H9 (cell line): Measurements from ENCODE around the gene TNFSF13B. TPM values are rescaled to one million over a fixed set of nuclear protein-coding genes. Genes with fewer than 3 reads are reported as not detected.

Experiments used
- DNase-seq: peaks from one replicate; pipeline ENCODE4 v3.0.0-alpha.2; 2017
- H2AFZ ChIP-seq: one replicate; pipeline ENCODE4 v1.6.1; 2013; ENCODE audit warnings: mild to moderate bottlenecking, low read length, control low read depth, moderate library complexity
- H2AK5ac ChIP-seq: 2 replicates; pipeline ENCODE4 v1.6.1; 2013; ENCODE audit warnings: low read length, control low read depth, mixed read lengths; ENCODE audit not compliant: insufficient read length
- H2BK120ac ChIP-seq: one replicate; pipeline ENCODE4 v1.6.1; 2013; ENCODE audit warnings: low read depth, mild to moderate bottlenecking, low read length, control low read depth, inconsistent platforms; ENCODE audit not compliant: poor library complexity, severe bottlenecking
- H2BK12ac ChIP-seq: 2 replicates; pipeline ENCODE4 v1.6.1; 2013; ENCODE audit warnings: low read length, control low read depth, mixed read lengths, low read depth; ENCODE audit not compliant: insufficient read length
- H2BK15ac ChIP-seq: 2 replicates; pipeline ENCODE4 v1.6.1; 2013; ENCODE audit warnings: low read depth, low read length, control low read depth
- H2BK20ac ChIP-seq: one replicate; pipeline ENCODE4 v1.6.1; 2013; ENCODE audit warnings: low read depth, mild to moderate bottlenecking, low read length, control low read depth, inconsistent platforms; ENCODE audit not compliant: poor library complexity, severe bottlenecking
- H2BK5ac ChIP-seq: 2 replicates; pipeline ENCODE4 v1.6.1; 2013; ENCODE audit warnings: low read length, control low read depth, mixed read lengths; ENCODE audit not compliant: insufficient read length
- H3K14ac ChIP-seq: 2 replicates; pipeline ENCODE4 v1.6.1; 2013; ENCODE audit warnings: low read length, control low read depth; ENCODE audit not compliant: insufficient read depth
- H3K18ac ChIP-seq: 2 replicates; pipeline ENCODE4 v1.6.1; 2013; ENCODE audit warnings: low read depth, mild to moderate bottlenecking, mixed read lengths, low read length, control low read depth; ENCODE audit not compliant: insufficient read length
- H3K23ac ChIP-seq: 2 replicates; pipeline ENCODE4 v1.6.1; 2013; ENCODE audit warnings: low read length, control low read depth, mixed read lengths, low read depth; ENCODE audit not compliant: insufficient read length
- H3K23me2 ChIP-seq: 2 replicates; pipeline ENCODE4 v1.6.1; 2013; ENCODE audit warnings: low read depth, mild to moderate bottlenecking, mixed read lengths, low read length, control low read depth; ENCODE audit not compliant: insufficient read length, poor library complexity, severe bottlenecking
- H3K27ac ChIP-seq: 2 replicates; pipeline ENCODE4 v1.5.1; 2013; ENCODE audit warnings: low read length, control low read depth, mixed read lengths, low read depth; ENCODE audit not compliant: insufficient read length
- H3K27me3 ChIP-seq: 2 replicates; pipeline ENCODE4 v1.6.1; 2013; ENCODE audit warnings: low read length, control low read depth, inconsistent platforms; ENCODE audit not compliant: insufficient read depth
- H3K4ac ChIP-seq: 2 replicates; pipeline ENCODE4 v1.6.1; 2013; ENCODE audit warnings: low read depth, mild to moderate bottlenecking, control low read depth, inconsistent platforms, low read length, moderate library complexity
- H3K4me1 ChIP-seq: 2 replicates; pipeline ENCODE4 v1.6.1; 2013; ENCODE audit warnings: low read length, control low read depth, inconsistent platforms; ENCODE audit not compliant: insufficient read depth
- H3K4me2 ChIP-seq: 2 replicates; pipeline ENCODE4 v1.6.1; 2013; ENCODE audit warnings: low read length, control low read depth, mixed read lengths; ENCODE audit not compliant: insufficient read length, insufficient read depth
- H3K56ac ChIP-seq: 2 replicates; pipeline ENCODE4 v1.6.1; 2013; ENCODE audit warnings: low read depth, mild to moderate bottlenecking, mixed read lengths, low read length, control low read depth; ENCODE audit not compliant: insufficient read length
- H3K79me1 ChIP-seq: 2 replicates; pipeline ENCODE4 v1.6.1; 2013; ENCODE audit warnings: low read depth, mild to moderate bottlenecking, moderate library complexity, low read length, control low read depth, inconsistent platforms; ENCODE audit not compliant: insufficient read depth, poor library complexity, severe bottlenecking
- H3K79me2 ChIP-seq: 2 replicates; pipeline ENCODE4 v1.6.1; 2013; ENCODE audit warnings: low read length, control low read depth, inconsistent platforms; ENCODE audit not compliant: insufficient read depth
- H3K9ac ChIP-seq: 2 replicates; pipeline ENCODE4 v1.6.1; 2013; ENCODE audit warnings: low read length, control low read depth, mixed read lengths; ENCODE audit not compliant: insufficient read length; ENCODE audit errors: extremely low read depth
- H3K9me3 ChIP-seq: one replicate; pipeline ENCODE4 v1.6.1; 2013; ENCODE audit warnings: low read depth, low read length, inconsistent platforms; ENCODE audit not compliant: control insufficient read depth
- H3T11ph ChIP-seq: one replicate; pipeline ENCODE4 v1.6.1; 2013; ENCODE audit warnings: mild to moderate bottlenecking, low read length, control low read depth, inconsistent platforms
- H4K20me1 ChIP-seq: one replicate; pipeline ENCODE4 v1.6.1; 2013; ENCODE audit not compliant: control insufficient read depth, insufficient read length, insufficient read depth
- H4K5ac ChIP-seq: 2 replicates; pipeline ENCODE4 v1.6.1; 2013; ENCODE audit warnings: low read depth, mild to moderate bottlenecking, mixed read lengths, low read length, control low read depth; ENCODE audit not compliant: insufficient read length
- H4K8ac ChIP-seq: replicated peaks from 2 replicates; pipeline ENCODE4 v1.6.1; 2013; ENCODE audit warnings: low read length, control low read depth, mixed read lengths, low read depth; ENCODE audit not compliant: insufficient read length
- H4K91ac ChIP-seq: 2 replicates; pipeline ENCODE4 v1.6.1; 2013; ENCODE audit warnings: low read depth, mild to moderate bottlenecking, moderate library complexity, mixed read lengths, low read length, control low read depth; ENCODE audit not compliant: insufficient read length
- H3K27ac Mint-ChIP-seq, 3 experiments: 2 replicates in 2 of 3; 3 replicates in 1 of 3; pipeline ENCODE4 v1.8.0; 2020 to 2021; ENCODE audit warnings: mixed read lengths in 3 of 3, mild to moderate bottlenecking in 1 of 3, moderate library complexity in 1 of 3
- H3K27me3 Mint-ChIP-seq: 2 replicates; pipeline ENCODE4 v1.8.0; 2021; ENCODE audit warnings: low read depth, mild to moderate bottlenecking, moderate library complexity, mixed read lengths
- H3K36me3 Mint-ChIP-seq, 3 experiments: 2 replicates in 2 of 3; 3 replicates in 1 of 3; pipeline ENCODE4 v1.8.0; 2020 to 2021; ENCODE audit warnings: low read depth in 3 of 3, mixed read lengths in 3 of 3; ENCODE audit not compliant: insufficient read depth in 1 of 3
- H3K4me1 Mint-ChIP-seq, 2 experiments: 2 replicates each; pipeline ENCODE4 v1.8.0; 2020; ENCODE audit warnings: mixed read lengths in 2 of 2
- H3K4me3 Mint-ChIP-seq, 2 experiments: 2 replicates in 1 of 2; 3 replicates in 1 of 2; pipeline ENCODE4 v1.8.0; 2020 to 2021; ENCODE audit warnings: mild to moderate bottlenecking in 2 of 2, mixed read lengths in 2 of 2, moderate library complexity in 1 of 2
- H3K9me3 Mint-ChIP-seq, 2 experiments: 2 replicates in 1 of 2; 3 replicates in 1 of 2; pipeline ENCODE4 v1.8.0; 2020; ENCODE audit warnings: mild to moderate bottlenecking in 2 of 2, mixed read lengths in 2 of 2, moderate library complexity in 1 of 2
- total RNA-seq: library from RNA; stranded (reverse); gene quantifications from 2 replicates; pipeline ENCODE4 v1.2.1, GENCODE V29; 2021
- TF ChIP-seq, protein P1 (sequence below): fragments of 200-600 bp; sonication (generic); conservative IDR thresholded peaks from 3 replicates; pipeline ENCODE4 v1.8.0; 2021; ENCODE audit warnings: antibody characterized with exemption, mild to moderate bottlenecking

The TNFSF13B gene
- total RNA-seq, 1 experiment from 2014 or later = 0.31 TPM

DNA sequence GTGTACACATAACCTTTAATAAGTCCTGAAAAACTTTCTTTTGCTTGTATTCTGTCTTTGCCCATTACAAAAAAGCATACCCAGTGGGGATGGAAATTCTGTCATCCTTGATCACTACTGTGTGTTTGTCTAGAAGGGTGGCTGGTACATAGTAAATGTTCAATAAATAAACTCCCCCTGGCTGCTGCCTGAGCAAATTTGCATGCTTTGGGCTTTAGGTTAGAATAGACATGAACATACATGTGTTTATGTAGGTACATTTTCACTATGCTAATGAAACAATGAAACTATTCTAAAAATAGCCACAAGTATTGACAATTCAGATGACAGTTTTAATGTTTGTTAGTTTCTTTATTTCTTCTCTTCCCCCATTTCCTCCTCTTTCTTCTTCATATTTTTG lies 36.1 kb downstream of the TNFSF13B start:
- no peak overlapping the region for H2BK12ac ChIP-seq
- H2AK5ac ChIP-seq = no peak overlapping the region
- no peak overlapping the region for H3K4ac ChIP-seq
- no peak overlapping the region for H3K18ac ChIP-seq
- no peak overlapping the region for H2BK5ac ChIP-seq
- H3K14ac ChIP-seq = no peak overlapping the region
- Mint-ChIP-seq H3K36me3 (no peaks in the 10 kb centered on the region; a peak in 1 of 7 replicates), H3K27me3 (no peaks in the 10 kb centered on the region), H3K9me3 (peaks cover 2 to 3% of the 10 kb centered on the region in 2 experiments; a peak in 1 of 5 replicates), H3K4me3 (no peak overlapping the region), H3K4me1 (no peaks in the 10 kb centered on the region), H3K27ac (no peak overlapping the region)
- no peak overlapping the region for H2BK15ac ChIP-seq
- no peak overlapping the region for H2BK120ac ChIP-seq
- H3K23ac ChIP-seq = no peak overlapping the region
- peaks cover 2% of the 10 kb centered on the region; the same call in 1 of the 2 replicates for H3K4me1 ChIP-seq
- H4K5ac ChIP-seq = no peak overlapping the region
- TF ChIP-seq, protein P1, sequence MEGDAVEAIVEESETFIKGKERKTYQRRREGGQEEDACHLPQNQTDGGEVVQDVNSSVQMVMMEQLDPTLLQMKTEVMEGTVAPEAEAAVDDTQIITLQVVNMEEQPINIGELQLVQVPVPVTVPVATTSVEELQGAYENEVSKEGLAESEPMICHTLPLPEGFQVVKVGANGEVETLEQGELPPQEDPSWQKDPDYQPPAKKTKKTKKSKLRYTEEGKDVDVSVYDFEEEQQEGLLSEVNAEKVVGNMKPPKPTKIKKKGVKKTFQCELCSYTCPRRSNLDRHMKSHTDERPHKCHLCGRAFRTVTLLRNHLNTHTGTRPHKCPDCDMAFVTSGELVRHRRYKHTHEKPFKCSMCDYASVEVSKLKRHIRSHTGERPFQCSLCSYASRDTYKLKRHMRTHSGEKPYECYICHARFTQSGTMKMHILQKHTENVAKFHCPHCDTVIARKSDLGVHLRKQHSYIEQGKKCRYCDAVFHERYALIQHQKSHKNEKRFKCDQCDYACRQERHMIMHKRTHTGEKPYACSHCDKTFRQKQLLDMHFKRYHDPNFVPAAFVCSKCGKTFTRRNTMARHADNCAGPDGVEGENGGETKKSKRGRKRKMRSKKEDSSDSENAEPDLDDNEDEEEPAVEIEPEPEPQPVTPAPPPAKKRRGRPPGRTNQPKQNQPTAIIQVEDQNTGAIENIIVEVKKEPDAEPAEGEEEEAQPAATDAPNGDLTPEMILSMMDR = no peak
- H3K4me2 ChIP-seq = no peak overlapping the region
- H3T11ph ChIP-seq = no peak overlapping the region
- no peak overlapping the region for H3K56ac ChIP-seq
- no peak for DNase-seq
- H3K27me3 ChIP-seq = no peaks in the 10 kb centered on the region
- H3K23me2 ChIP-seq = no peaks in the 10 kb centered on the region
- H3K79me2 ChIP-seq = no peaks in the 10 kb centered on the region
- H3K9me3 ChIP-seq = no peaks in the 10 kb centered on the region
- no peaks in the 10 kb centered on the region for H3K79me1 ChIP-seq
- H4K91ac ChIP-seq = no peak overlapping the region
- no peak overlapping the region for H3K9ac ChIP-seq
- H2BK20ac ChIP-seq = no peak overlapping the region
- H4K20me1 ChIP-seq = no peaks in the 10 kb centered on the region
- H3K27ac ChIP-seq = no peak overlapping the region
- no peak overlapping the region for H4K8ac ChIP-seq
- H2AFZ ChIP-seq = no peak overlapping the region
